HG02840 (cell line): ENCODE results near the gene RAB15.

ENCODE experiments used
- ATAC-seq: cut with Tn5 transposase; IDR thresholded peaks from one replicate; pipeline ENCODE4 v1.9.1; 2021; ENCODE audit warnings: mild to moderate bottlenecking, moderate library complexity, moderate number of reproducible peaks; ENCODE audit not compliant: unreplicated experiment, low FRiP score

RAB15 gene

DNA sequence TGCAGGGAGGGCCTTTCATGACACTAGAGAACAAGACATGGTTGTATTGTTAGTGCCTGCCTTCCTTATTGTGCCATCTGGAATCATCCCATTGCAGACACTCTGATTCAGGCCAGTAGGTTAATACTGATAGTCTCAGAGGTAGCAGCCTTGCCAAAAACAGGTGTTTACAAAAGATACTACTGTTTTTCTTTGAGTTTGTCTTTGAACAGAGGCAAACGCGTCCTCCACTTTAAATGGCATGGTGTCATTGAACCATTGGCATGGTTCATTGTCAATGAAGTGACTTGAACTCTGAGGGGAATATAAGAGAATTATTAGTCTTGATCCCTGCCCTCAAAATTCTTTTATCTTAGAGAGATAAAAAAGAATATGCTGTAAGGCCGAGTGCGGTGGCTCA lies 18.8 kb upstream of the RAB15 start:
- no peak for ATAC-seq

DNA sequence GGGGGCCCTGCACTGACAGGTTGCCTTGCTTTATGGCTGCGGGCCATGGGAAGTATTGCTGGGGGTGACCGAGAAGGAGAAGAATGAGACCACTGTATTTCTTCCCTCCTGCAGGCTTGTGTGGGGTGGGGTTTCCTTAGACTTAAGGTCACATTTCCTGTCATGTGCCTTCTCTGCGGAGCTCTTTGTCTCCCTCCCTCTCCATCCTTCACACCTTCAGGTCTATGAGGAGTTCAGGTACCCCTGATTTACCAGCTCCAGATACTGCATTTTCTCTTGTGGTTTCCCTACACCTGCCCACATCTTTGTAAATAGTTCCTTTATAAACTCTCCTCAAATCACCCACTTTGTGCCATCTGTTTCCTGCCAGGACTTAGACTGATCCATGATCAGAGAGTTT lies 18.2 kb upstream of the RAB15 start:
- no peak for ATAC-seq

DNA sequence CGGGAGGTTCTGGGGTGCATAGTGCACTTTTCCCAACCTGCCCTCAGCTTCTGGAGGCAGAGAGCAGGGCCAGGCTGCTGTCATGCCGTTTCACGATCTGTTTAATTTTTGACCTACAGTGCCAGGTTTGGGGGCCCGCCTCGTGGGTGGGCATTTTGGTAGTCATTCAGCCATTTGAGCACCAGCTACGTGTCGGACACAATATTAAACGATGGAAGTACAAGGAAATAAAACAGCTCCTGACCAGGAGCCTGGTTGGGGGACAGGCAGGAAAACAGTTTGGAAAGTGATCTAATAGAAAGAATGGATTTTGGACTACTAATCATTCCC lies 15.3 kb upstream of the RAB15 start:
- no peak for ATAC-seq

DNA sequence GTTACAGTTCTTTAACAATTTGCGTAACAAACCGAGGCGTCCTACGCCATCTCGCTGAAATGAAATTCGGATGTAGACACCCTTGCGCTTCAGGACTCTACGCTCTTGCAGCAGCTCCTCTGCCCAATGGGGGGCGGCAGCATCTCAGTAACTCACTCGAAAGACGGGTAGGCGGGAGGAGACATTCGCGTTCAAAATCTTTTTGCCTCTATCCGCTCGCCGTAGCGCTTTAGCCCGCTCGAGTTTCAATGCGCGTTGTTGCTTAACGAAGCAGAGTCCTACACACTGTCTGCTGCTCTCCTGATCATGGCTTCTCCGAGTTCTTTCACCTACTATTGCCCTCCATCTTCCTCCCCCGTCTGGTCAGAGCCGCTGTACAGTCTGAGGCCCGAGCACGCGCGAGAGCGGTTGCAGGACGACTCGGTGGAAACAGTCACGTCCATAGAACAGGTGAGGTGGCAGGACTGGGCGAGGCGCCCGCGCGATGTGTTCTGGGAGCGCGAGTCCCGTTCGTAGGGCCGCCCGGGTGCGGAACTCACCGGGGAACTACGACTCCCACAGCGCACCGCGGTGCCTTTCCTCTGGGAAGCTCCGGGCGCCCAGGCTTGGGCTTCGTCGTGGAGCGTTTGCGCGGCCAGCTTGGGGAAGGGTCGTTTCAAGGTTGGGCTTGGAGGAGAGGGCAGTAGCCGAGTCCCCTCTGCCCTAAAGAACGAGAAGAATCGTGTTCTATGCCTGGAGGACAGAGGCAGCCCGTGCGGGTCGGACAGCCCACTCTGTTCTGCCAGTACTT lies 14.7 kb upstream of the RAB15 start, which contains the start of gene FNTB:
FNTB (plus strand) TSS at position 248 of the 790 bp plus-strand sequence; CDS start at position 307, 59 bp downstream.
- ATAC-seq = peak; percentile 94

DNA sequence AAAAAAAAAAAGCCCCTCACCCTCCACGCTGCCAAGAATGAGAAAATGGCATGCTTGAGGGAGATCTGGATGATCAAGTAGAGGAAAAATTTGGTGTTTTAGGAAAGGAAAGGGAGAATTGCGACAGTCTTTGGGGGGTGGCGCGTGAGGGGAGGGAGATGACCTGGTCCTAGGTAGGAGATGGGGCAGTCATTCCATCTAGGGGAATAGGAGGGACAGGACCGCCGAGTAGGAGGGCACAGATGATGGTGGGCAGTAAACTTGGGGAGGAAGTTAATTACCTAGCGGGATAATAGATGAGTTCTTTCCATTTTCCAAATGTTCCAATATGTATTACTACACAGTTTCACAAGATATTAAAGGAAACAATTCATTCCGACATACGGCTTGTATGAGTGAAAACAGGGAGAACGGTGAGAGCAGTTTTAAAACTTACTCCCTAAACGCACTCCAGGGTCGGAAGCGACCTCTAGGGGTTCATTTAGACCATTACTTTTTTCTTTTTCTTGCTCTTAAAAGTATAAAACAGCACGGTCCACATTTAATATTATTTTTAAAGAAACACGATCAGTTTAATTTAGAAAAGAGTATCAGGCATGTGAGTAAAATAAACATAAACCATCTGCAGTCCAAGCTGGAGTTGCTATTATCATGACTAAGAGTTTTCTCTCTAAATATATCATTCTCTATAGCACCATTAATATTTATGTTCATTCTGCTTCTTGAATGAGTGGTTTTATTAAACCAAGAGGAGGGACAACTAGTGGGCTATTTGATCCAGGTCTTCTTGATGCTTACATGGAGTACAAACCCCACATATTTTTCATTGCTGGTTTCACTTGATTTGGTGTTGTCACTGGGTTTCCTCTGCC lies 11.5 kb upstream of the RAB15 start:
- ATAC-seq = no peak

DNA sequence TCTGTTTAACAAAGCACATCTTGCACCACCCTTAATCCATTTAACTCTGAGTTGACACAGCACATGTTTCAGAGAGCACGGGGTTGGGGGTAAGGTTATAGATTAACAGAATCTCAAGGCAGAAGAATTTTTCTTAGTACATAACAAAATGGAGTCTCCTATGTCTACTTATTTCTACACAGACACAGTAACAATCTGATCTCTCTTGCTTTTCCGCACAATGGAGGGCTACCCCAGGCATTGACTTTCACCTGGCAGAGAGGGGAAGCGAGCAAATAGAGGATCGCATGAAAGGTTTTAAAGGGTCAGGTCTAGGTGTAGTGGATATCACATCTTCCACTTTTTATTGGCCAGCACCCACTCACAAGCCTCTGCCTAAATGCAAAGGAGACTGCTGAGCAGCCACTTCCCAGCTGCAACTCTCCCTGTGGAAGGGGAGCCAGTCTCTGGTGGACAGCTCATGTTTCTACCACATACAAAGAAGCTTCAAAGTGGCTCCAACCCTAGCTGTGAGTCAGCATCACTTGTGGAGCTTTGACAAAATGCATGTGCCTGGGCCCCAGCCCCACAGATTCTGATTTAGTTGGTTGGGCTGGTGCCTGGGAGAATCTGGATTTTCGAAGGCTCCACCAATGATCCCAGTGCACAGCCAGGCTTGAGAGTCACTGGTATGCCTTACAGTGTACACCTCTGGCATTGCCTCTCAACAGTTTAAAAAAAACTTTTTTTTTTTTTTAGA lies 7.4 kb upstream of the RAB15 start:
- no peak for ATAC-seq

DNA sequence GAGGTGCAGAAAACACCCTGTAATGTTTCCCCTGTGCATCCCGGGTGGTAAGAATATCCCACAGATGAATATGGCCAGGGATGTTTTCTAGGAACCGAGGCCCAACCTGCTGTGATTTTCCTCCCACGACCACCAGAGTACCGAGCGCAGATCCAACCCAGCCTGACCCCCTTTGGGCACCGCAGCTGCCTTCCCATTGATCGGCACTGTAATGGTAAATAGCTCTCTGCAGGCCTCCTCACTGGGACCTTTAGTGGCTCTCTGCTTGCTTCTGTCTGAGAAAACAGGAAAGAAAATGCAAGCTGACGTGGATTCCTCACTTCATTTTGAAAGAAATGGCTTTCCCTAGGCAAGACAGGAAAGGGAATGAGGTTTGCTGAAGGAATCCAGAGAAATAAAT lies 2.4 kb upstream of the RAB15 start:
- ATAC-seq = no peak

DNA sequence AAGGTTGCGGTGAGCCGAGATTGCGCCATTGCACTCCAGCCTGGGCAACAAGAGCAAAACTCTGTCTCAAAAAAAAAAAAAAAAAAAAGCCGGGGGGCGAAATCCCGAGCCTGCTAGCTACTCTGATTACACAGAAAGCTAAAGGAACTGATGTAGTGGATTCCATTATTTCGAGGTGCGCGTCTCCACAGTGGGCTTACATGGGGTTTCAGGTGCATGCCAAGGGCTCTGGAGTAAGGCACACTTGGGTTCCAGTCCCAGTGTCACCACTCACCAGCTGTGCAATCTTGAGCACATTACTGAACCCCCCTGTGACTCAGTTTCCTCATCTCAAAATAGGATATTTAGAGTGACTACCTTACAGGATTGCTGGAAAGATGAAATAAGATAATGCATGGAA lies 1.7 kb upstream of the RAB15 start:
- ATAC-seq = no peak

DNA sequence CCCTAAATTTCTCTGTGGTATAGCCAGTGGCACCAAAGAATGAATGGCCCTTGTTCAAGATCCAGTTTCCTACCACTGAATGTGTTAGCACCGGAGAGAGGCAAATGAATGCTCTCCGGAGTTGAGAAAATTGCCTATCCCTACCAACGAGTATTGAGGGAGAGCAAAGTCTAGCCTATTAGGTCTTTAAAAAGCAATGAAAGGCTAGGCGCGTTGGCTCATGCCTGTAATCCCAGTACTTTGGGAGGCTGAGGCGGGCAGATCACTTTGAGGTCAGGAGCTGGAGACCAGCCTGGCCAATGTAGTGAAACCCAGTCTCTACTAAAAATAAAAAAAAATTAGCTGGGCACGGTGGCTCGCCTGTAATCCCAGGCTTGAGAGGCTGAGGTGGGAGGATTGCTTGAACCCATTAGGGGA lies 898 bp upstream of the RAB15 start:
- ATAC-seq = no peak

DNA sequence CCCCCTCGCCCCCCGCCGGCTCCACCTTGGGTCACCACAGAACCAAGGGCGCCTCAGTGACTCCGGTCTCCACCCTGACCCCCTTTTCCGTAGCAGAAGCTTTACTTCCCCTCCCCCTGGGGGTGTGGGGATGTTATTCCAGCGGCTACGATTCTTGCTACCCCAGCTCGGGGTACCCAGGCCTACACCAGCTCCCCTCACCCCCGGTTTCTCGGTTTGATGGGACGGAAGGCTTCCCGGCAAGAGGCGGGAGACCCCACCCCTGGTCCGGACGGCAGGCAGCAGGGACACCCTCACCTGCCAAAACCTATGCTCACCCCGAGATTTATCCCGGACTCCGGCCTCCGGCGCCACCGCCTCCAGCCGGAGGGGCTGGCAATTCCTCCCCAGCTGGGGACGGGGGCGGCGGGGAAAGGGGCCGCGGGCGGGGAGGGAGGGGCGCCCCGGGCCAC lies 619 bp downstream of the RAB15 start:
- no peak for ATAC-seq

DNA sequence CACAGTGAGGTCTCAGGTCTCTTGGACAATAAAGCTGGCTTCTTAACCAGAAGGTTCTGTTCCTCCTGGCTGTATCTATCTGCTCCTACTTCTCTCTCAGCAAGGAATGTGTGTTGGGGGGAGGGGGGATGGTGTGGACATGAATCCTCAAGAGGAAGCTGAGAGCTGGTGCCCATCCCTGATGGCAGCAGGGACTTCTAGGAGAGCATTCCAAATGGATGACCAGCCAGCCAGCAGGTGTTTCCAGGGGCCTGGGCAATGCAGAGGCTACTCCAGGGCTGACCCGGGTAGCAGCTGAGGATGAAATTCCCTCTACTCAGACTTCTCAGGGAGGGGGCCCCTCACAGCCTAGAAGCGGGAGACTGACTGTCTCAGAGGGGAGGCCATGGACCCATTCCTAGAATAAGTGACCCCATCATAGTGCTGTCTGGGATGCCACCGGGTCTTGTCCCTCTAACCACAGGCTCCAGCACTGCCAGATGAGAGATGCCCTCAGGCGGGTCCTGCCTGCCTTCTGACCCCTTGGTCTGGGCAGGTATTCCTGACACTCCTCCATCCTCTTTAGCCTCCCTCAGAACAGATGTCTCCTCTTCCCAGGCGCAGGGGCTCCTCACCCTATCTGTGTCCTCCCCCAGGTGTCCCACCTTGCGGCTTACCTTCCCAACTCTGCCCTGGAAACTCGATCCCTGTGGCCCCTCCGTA lies 1.2 kb downstream of the RAB15 start:
- no peak for ATAC-seq

DNA sequence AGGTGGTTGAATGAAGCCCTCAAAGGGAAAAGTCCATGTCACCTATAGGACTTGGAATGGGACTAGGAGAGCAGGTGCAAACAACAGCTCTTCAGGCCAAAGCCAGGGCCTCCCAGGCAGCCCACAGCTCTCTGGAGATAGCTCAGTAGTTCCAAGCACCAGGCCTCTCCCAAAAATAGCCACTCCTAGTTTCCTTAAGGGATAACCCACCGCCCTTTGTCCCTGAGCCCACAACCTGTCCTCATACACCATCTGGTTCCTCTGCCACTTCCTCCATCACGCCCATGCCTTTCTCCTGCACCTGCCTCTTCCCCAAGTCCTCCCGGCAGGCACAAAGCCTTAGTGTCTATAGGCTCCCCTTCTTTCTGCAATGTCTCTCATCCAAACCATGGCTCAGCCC lies 2.1 kb downstream of the RAB15 start:
- no peak for ATAC-seq

DNA sequence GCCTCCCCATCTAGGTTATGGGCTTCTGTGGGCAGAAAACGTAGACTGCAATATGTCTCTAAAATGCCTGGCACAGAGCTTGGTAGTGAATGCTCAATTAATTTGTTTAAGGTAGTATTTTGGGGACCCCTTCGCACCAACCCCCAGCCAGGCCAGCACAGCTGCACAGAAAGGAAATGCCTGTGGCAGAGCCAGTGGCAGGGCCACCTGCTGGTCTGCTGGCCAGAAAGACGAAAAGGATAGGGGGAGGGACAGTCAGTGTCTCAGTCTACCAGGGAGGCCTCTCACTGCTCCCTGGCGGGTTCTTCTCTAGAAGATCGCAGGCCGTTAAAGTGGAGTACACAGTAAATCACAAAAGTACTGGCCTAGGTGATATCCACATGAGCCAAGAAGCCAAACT lies 3.5 kb downstream of the RAB15 start:
- no peak for ATAC-seq

DNA sequence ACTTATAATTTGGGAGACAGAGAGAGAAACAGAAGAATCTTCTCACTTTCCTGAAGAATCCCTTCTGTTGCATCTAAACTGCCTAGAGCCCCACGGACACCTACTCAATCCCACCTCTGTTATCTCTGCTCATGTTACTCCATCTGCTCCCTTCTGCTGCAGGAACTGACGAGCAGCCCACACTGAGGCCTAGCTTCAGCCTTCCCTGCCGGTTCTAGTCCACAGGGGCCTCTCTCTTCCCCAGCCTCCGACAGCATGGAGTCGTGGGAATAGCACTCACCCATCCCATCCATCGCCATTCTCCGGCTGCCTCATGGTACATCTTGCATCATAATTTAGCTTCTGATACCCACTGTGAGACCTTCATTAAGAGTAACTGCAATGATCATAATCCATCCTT lies 4.0 kb downstream of the RAB15 start:
- ATAC-seq = no peak

DNA sequence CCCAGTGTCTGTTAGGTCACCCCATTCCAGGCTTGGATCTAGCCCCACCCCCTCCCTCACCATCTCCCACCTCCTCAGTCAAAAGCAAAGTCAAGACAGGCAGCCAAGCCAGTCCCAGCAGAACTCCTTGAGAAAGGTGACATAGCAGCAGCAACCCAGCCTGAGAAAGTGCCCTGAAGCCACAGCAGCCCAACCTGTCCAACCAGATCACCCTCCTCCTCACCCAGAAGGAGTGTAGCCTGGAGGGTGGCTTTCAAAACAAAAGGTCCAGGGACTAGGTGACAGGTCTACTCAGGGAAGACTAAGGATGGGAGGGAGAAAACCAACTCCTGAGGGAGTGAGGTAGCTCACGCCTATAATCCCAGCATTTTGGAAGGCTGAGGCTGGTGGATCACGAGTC lies 5.2 kb downstream of the RAB15 start:
- no peak for ATAC-seq

DNA sequence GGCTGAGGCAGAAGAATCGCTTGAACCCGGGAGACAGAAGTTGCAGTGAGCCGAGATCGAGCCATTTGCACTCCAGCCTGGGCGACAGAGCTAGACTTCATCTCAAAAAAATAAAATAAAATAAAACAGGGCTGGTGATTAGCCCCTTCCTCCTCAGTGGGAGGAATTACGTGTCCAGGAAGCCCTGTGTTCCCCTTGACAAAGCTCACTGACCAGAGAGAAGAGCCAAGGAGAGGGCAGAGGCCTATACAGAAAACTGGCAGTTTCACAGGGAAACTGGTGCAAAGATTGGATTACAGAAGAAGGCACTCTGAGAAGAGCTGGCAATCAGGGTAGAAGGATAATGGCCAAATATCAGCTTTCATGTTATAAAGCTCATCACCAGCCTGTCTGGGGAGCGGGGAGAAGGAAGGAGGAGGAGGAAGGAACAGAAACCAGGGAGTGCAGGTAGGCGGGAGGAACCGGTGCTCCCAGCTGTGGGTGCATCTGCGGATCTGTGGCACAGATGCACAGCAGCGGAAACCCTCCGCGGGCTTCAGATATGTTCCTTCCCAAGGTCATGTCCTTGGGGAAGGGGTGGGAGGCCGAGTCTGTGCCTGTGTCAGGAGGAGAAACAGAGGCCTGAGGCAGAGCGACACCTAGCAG lies 6.7 kb downstream of the RAB15 start:
- no peak for ATAC-seq

DNA sequence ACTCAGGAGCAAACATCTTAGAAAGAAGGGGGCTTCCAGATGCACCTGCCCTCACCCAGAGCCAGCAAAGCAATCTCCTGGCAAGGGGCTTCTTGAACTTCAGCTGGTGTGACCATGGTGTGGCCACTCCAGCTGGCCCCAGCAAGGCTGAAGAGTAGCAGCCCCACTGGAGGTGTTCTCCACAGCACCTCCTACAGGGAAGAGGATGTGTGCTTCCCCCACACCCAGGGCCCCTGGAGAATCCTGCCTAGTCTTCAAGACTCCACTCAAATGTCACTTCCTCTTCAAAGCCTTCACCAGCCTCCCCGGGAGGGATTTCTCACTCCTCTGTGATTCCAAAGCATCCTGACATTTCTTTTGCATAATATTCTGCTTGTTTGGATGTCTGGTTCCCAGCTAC lies 8.5 kb downstream of the RAB15 start:
- ATAC-seq = no peak

DNA sequence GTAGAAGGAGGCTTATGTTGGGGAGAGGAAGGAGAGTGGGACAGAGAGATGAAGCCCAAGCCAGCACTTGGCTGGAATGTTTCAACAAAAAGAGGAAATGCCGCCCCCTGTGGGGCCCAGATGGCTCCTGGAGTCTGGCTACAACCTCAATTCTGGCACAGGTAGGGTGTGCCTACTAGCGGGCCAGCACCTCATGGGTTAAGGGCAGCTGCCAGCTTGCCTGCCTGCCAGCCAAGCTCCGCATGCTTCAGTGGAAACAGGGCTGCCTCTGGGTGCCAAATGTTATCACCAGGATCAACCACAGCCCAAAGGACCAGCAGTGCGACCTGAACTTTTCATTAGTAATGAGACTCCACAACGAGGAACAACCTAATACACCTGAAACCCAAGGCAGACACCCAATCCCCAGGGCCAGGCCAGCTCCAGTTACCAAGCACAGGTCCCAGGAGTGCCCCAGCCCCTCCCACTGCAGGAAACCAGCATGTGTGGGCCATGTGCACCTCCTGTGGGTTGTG lies 11.3 kb downstream of the RAB15 start:
- no peak for ATAC-seq

DNA sequence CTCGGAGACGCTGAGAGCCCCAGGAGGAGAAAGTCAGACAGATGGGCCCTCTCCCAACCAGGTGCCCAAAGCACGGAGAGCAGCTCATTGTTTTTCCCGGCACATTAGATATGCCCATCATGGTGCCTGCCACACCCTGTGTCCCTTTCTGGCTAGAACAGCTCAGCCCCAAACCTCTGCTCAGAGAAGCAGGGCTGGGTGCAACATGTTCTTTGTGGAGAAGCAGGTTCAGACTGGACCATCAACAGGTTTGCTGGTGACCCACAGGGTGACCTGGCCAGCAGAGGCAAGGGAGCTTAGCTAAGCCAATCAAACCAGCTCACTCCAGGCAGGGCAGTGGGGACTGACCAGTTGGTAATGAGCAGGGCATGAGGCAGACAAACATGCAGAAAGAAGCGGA lies 13.4 kb downstream of the RAB15 start:
- ATAC-seq = no peak

DNA sequence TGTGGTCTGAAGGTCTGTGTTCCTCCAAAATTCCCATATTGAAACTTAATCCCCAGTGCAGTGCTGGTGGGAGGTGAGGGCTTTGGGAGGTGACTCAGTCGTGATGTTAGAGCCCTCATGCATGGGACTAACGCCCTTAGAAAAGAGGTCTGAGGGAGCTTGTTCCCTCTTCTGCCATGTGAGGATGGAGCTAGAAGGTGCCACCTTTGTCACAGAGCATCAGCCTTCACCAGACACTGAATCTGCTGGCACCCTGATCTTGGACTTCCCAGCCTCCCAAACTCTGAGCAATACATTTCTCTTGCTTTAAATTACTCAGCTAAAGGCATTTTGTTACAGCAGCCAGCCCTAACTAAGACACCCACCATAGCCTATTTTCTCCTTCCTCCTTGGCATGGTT lies 13.9 kb downstream of the RAB15 start:
- ATAC-seq = no peak
